Anterior cingulate cortex (tissue), 58 donors: Measurements from ENCODE around the gene NCEH1.
"Not testable (repeated sequence)": the region's sequence is repeated elsewhere in the genome, so short reads cannot be mapped to it uniquely, and the experiment has no call there.

Experiments used
- DNase-seq, 58 donors: peaks; one replicate each; lab custom pipeline; 2025; lab: John Stamatoyannopoulos, UW

Gene NCEH1

DNA sequence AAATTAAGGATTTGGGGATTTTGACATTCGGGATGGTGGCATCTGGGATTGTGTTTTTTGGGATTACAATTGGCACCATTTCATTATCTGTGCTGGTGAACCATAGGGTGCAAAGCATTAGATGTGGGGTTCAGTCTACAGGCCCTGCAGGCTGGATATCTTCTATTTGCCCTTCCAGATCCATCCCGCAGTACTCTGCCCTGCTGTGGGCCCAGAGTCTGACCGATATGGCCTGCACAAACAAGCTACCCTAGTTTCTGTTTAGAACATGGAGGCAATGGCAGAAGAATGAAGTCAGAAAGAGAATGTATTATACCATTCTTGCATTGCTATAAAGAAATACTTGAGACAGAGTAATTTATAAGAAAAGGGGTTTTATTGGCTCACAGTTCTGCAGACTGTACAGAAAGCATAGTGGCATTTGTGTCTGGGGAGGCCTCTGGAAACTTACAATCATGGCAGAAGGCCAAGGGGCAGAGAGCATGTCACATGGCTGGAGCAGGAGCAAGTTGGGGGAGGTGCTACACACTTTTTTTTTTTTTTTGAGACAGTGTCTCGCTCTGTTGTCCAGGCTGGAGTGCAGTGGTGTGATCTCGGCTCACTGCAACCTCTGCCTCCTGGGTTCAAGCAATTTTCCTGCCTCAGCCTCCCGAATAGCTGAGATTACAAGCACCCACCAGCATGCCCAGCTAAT lies 93.7 kb downstream of the NCEH1 start:
- DNase-seq: no peak

- no peak for DNase-seq
Measured at GRCh38 chr3:172616031-172616461, 94.8 kb downstream of the NCEH1 start.

DNA sequence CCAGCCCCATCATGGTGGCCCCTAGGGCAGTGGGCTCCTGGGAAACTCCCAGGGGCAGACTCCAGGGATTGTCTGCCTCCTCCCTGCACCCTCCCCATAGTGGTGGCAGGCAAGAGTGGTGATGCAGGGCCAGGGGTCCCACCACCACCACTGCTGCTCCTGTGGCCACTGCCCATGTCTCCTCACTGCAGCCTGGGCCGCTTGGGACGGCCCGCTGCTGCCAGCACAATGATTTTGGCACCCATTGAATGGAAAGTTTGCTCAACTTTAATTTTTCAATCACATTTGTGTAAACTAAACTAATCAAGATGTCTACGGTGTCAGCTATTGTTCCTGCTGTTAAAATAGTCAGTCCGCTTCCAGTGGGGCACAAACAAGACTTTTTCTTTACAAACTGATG lies 95.6 kb downstream of the NCEH1 start:
- no peak for DNase-seq

DNA sequence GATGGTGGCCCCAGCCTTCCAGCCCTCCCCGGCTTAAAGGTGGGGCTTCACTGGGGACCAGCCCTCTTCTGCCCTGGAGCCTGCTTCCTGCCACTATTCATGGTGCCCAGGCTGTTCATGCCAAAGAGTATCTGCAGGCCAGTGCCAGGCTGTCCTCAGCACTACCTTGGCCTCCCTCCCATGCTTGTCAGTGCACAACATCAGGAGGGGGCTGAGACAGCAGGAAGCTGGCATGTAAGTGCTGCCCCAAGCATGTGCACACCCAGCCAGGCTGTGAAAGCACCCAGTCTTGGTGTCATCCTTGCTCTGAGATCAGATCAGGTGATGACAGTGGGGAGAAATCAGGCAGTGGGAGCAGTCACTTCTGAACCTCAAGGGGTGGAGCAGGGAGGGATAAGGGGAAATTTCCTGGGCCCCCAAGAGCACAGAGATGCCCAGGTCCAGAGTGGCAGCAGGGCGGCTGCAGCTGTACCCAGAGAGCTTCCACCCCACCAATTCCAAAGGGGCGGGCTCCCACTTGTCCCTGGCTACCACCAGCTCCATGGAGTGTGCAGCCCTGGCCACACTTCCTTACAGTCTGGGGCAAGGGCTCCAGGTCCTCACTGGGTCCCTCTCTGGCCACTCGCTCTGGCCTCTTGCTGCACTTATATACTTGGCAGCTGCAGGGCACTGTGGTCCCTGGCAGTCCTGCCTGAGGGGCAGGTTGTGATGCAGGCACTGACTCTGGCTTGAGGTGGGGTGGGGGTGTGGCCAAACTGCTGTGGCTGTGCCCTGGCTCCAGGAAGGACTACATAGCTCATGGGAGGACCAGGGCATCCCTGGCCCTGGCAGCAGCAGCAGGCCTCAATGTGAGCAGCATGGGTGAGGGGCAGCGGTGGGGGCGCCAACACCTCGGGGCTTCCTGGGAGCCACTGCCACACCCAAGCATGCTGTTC lies 96.3 kb downstream of the NCEH1 start:
- DNase-seq: no peak

- DNase-seq: no peak
Measured at GRCh38 chr3:172613845-172614244, 97.0 kb downstream of the NCEH1 start.

- DNase-seq: no peak
Measured at GRCh38 chr3:172612871-172613678, 97.8 kb downstream of the NCEH1 start.

DNA sequence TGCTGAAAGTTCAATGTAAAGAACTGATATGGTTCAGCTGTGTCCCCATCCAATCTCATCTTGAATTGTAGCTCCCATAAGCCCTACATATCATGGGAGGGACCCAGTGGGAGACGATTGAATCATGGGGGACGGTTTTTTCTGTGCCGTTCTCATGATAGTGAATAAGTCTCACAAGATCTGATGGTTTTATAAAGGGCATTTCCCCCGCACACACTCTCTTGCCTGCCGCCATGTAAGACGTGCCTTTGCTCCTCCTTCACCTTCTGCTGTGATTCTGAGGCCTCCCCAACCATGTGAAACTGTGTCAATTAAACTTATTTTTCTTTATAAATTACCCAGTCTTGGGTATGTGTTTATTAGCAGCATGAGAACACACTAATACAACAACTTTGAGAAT lies 101.1 kb downstream of the NCEH1 start:
- no peak for DNase-seq

DNA sequence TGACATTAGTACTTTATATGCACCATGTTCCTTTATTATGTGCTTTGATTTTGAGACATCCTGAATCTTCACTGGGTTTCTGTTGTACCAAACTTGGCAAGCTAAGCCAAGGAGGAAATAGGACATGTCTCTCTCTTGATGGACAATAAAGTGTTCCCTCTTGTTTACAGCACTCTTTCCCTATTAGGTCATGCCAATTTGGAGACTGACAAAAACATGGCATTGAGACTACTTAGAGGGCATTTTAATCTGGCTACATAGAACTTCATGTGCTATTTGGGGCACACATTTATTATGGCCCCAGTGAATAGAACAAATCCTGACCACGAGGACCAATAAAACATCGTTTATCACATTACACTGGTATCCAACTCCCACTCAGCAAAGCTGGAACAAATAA lies 102.3 kb downstream of the NCEH1 start:
- DNase-seq: no peak

- DNase-seq: no peak
Measured at GRCh38 chr3:172607305-172608121, 103.4 kb downstream of the NCEH1 start.

DNA sequence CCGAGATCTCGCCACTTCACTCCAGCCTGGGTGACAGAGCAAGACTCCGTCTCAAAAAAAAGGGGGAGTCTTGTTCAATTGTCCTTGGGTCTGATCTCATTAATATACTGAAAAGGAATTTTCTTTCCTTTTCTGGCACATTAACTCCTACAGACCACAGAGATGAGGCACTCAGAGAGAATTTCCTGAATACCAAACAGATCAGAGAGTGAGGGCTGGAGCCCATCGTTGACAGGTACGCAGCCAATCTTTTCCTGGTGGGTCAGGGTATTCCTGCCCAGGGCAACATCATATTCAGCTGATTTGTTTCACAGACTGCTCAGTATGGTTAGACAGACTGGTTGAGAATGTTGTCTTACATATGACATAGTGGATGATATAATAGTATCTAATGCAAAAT lies 104.8 kb downstream of the NCEH1 start:
- no peak for DNase-seq

- DNase-seq: no peak
Measured at GRCh38 chr3:172604895-172605646, 105.8 kb downstream of the NCEH1 start.

- DNase-seq: no peak
Measured at GRCh38 chr3:172601066-172601832, 109.6 kb downstream of the NCEH1 start.

DNA sequence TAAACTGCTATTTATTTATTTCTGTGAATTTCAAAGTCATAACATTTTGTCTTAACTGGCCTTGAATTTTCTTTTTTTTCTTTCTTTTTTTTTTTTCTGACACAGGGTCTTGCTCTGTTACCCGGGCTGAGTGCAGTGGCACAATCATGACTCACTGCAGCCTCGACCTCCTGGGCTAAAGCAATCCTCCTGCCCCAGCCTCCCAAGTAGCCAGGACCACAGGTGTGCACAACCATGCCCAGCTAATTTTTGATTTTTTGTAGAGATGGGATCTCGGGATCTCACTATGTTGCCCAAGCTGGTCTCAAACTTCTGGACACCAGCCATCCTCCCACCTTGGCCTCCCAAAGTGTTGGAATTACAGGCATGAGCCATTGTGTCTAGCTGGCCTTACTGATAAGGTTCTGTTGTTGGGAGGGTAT lies 110.2 kb downstream of the NCEH1 start:
- DNase-seq: no peak

DNA sequence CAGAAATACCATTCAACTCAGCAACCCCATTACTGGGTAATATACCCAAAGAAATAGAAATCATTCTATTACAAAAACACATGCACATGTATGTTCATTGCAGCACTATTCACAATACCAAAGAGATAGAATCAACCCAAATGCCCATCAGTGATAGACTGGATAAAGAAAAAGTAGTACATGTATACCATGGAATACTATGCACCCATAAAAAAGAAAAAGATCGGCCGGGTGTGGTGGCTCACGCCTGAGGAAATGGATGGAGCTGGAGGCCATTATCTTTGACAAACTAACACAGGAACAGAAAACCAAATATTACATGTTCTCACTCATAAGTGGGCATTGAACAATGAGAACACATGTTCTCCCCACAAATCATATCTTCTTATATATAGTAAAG lies 112.0 kb downstream of the NCEH1 start:
- DNase-seq: no peak

DNA sequence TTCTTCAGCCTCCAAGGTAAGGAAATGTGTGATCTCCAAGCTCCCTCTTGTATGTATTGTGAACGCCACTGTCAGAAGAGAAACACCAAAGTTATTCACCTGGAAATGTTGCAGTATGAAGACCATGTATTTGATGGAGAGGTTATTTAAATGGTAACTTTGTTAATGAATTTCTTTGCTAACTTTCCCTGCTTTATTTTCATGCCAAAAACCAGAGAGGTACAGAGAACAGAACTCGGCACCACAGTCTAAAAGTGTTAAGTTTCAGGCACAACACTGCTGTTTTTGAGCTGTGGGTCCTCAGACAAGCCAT lies 114.5 kb downstream of the NCEH1 start:
- DNase-seq: no peak

- peak in 3 of 58 donors; percentile 2 to 25 (median 8) for DNase-seq
Measured at GRCh38 chr3:172595664-172596393, 115.0 kb downstream of the NCEH1 start.

GRCh38 chr3:172594900-172595663 lies 115.8 kb downstream of the NCEH1 start:
- DNase-seq: not testable (repeated sequence)
